GM12872 (cell line): Measurements from ENCODE around the gene CEP85L.

ENCODE experiments used
- TF ChIP-seq, protein P1 (sequence below): IDR thresholded peaks from 3 replicates; pipeline ENCODE4 v1.5.1; 2011; ENCODE audit warnings: low read depth, mild to moderate bottlenecking, low read length, moderate library complexity; ENCODE audit not compliant: insufficient read depth

CEP85L gene

DNA sequence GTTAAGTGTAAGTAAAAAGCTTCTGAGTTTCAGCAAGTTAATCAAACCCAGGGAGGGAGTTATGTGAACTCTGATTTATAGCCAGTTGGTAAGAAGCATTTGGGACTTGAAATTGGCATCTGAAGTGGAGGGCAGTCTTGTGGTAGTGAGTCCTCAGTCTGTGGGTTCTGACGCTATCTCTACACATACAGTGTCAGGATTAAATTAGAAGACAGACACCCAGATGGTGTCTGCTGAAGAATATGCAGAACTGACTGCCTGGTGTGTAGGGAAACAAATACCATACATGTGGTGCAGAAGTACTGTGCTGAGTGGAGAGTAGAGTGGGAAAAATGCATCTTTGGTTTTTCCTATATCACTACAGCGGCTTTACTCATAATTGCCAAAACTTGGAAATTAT lies 146.8 kb downstream of the CEP85L start:
- TF ChIP-seq, protein P1, sequence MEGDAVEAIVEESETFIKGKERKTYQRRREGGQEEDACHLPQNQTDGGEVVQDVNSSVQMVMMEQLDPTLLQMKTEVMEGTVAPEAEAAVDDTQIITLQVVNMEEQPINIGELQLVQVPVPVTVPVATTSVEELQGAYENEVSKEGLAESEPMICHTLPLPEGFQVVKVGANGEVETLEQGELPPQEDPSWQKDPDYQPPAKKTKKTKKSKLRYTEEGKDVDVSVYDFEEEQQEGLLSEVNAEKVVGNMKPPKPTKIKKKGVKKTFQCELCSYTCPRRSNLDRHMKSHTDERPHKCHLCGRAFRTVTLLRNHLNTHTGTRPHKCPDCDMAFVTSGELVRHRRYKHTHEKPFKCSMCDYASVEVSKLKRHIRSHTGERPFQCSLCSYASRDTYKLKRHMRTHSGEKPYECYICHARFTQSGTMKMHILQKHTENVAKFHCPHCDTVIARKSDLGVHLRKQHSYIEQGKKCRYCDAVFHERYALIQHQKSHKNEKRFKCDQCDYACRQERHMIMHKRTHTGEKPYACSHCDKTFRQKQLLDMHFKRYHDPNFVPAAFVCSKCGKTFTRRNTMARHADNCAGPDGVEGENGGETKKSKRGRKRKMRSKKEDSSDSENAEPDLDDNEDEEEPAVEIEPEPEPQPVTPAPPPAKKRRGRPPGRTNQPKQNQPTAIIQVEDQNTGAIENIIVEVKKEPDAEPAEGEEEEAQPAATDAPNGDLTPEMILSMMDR = no peak

DNA sequence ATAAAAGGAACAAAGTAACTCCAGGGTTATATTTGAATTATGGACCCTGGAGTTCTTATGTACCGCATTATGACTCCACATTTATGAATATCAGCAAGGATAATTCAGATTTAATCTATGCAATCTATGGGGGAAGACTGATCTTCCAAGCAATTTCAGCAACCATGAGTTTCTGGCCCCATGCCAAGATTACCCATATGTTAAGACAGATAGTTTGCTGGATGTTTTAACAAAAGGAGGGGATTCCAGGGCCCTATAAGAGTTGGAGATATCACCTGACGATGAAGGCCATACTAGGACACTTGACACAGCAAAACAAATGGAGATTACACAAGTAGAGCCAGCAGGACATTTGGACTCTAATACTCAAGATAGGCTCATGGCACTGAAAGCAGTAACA lies 149.2 kb downstream of the CEP85L start:
- TF ChIP-seq, protein P1 = no peak

DNA sequence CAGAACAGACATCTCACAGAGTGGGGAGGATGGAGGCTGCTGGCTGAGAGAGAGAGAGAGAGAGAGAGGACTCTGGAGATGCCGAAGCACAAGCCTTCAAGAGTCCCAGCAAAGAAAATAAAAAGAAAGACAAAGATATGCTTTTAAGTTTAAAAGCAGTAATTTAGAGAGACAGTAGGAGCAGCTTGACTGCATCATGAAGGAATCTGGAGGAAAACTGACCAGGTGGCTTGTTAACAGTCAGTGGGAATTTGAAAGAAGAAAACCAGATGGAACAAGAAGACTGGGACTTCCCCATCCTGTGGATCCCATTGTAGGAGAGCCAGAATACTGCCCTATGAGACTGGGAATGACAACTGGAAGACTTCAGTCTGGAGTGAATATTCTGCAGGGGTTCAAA lies 149.6 kb downstream of the CEP85L start:
- TF ChIP-seq, protein P1 = no peak

DNA sequence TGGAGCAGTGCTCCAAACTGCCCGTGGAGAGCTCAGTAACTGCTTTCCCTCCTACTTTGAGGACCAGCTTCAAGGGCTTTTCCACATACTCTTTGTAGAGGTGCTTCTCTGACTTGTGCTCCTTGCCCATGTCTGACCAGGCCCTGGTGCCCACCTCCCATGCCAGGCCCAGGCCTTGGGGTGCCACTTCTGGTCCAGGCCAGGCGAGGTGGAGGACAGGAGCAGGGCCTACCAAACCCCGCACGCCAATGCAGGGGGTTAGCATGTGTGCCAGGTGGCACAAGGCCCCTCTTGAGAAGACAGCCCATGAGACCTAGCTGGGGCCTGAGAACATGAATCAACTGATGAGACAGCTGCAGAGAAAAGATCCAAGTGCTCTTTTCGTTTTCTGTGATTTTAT lies 150.3 kb downstream of the CEP85L start:
- TF ChIP-seq, protein P1 = no peak

DNA sequence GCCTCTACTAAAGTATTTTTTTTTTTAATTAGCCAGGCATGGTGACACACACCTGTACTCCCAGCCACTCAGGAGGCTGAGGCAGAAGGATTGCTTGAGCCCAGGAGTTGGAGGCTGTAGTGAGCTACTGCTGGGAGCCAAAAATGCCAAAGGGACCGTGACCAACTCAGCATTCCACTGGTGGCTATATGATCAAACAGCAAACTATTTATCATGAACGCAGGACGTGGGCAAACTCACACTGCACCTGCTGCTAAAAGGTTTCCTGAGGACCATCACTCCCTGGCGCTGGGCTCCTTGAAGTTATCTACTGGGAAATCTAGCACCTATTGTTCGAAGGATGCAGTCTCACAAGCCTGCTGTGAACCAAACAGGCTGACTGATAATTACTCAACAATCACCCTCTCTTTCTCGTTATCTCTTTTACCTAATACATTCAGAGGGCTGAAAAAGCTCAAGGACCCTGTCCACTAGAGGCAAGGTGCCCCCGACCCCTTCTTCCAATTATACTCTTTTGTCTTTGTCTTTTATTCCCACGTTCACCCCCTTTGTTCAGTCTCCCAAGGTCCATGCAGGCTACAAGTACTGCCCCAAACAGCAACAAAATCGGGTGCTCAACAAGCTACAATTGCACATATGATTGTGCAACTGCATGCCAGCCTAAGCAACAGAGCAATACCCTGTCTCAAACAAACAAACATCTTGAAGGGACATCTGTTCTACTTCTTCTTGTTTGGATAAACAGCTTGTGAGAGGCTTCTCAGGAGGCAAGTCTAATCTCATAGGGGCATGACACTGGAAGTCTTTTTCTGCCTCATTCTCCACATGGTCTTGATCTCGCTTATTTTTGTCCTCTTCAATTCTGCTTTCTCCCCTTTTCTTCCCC lies 151.0 kb downstream of the CEP85L start:
- TF ChIP-seq, protein P1 = no peak

DNA sequence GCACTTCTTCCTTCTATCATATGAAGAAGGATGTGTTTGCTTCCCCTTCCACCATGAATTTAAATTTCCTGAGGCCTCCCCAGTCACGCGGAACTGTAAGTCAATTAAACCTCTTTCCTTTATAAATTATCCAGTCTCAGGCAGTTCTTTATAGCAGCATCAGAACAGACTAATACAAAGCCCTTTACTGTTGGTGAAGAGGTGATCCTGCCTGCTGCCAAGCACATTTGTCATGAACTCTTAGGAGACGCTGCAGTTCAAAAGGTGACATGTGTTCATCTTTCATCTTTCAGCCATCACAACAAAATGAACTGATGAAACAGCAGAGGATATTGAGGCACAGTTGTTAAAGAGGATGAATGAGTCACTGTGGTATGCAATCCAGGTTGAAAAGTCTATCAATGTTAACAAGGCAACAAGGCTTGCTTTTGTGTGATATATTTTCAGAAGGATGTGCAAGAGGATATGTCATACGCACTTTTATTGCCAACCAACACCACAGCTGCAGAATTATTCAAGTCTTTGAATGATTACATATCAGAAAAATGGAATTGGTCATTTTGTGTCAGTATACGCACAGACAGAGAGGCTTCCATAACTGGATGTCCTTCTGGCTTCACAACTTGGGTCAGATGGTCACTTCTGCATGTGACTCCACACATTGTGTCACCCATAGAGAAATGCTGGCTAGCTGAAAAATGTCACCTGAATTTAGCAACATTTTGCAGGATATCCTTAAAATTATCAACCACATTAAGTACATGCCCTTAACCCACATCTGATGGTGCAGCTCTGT lies 155.7 kb downstream of the CEP85L start:
- TF ChIP-seq, protein P1 = no peak

DNA sequence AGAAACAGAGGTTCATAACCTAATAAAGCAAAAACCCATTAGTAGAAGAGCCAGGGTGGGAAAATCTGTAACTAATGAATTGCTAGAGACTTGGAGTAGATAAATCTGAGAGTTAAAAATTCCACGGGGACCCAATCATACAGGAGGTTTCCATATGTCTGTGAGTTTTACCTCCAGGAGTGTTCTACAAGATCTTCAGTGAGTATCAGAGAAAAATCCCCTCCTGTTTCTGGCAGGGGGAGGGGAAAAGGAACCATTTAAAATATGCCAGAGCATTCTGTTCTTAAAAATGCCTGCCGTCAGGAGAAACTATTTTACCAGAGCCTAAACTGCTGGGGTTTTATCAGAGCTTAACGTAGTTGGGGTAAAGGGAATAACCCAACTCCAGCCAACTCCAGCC lies 157.3 kb downstream of the CEP85L start:
- TF ChIP-seq, protein P1 = no peak
